GM21528 (cell line): Measurements from ENCODE around the gene TMEM248.
"Not testable (repeated sequence)": the region's sequence is repeated elsewhere in the genome, so short reads cannot be mapped to it uniquely, and the experiment has no call there.

ENCODE experiments used
- ATAC-seq: cut with Tn5 transposase; IDR thresholded peaks from one replicate; pipeline ENCODE4 v1.9.1; 2021; ENCODE audit warnings: mild to moderate bottlenecking, moderate library complexity; ENCODE audit not compliant: unreplicated experiment, low FRiP score

TMEM248 gene

GRCh38 chr7:66907731-66908130 is 13.3 kb upstream of the TMEM248 start:
- ATAC-seq, result no peak

GRCh38 chr7:66908598-66908997 is 12.4 kb upstream of the TMEM248 start:
- not testable (repeated sequence) for ATAC-seq

- ATAC-seq, result no peak
Measured at GRCh38 chr7:66910789-66911188, 10.2 kb upstream of the TMEM248 start.

GRCh38 chr7:66911191-66911590 is 9.8 kb upstream of the TMEM248 start:
- not testable (repeated sequence) for ATAC-seq

- ATAC-seq, result no peak
Measured at GRCh38 chr7:66912195-66912594, 8.8 kb upstream of the TMEM248 start.

GRCh38 chr7:66913118-66914037 is 7.6 kb upstream of the TMEM248 start:
- ATAC-seq, result no peak

- not testable (repeated sequence) for ATAC-seq
Measured at GRCh38 chr7:66917904-66918303, 3.1 kb upstream of the TMEM248 start.

GRCh38 chr7:66919304-66919703 is 1.7 kb upstream of the TMEM248 start:
- ATAC-seq, result no peak

- no peak for ATAC-seq
Measured at GRCh38 chr7:66919704-66920103, 1.3 kb upstream of the TMEM248 start.

GRCh38 chr7:66920256-66920655 is 769 bp upstream of the TMEM248 start:
- ATAC-seq, result no peak

- ATAC-seq, result peak; percentile 19
Measured at GRCh38 chr7:66921396-66921917, 432 bp downstream of the TMEM248 start.

GRCh38 chr7:66921918-66922486 is 977 bp downstream of the TMEM248 start:
- peak; percentile 26 for ATAC-seq

- ATAC-seq, result no peak
Measured at GRCh38 chr7:66925255-66925654, 4.2 kb downstream of the TMEM248 start.

- ATAC-seq, result no peak
Measured at GRCh38 chr7:66927348-66927948, 6.4 kb downstream of the TMEM248 start.

GRCh38 chr7:66928388-66928787 is 7.4 kb downstream of the TMEM248 start:
- no peak for ATAC-seq

- no peak for ATAC-seq
Measured at GRCh38 chr7:66929165-66929564, 8.1 kb downstream of the TMEM248 start.

DNA sequence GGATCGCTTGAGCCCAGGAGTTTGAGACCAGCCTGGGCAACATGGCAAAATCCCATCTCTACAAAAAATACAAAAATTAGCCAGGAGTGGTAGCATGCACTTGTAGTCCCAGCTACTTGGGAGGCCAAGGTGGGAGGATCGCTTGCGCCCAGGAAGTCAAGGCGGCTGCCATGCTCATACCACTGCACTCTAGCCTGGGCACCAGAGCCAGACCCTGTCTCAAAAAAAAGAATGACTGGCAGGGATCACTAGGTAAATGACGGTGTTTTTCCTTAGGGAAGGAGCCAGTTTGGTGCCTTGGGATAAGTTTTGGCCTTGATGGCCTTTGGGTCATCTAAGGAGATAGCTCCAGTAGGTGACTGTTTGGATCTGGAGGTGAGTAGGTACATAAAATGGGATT is 8.9 kb downstream of the TMEM248 start:
- no peak for ATAC-seq

DNA sequence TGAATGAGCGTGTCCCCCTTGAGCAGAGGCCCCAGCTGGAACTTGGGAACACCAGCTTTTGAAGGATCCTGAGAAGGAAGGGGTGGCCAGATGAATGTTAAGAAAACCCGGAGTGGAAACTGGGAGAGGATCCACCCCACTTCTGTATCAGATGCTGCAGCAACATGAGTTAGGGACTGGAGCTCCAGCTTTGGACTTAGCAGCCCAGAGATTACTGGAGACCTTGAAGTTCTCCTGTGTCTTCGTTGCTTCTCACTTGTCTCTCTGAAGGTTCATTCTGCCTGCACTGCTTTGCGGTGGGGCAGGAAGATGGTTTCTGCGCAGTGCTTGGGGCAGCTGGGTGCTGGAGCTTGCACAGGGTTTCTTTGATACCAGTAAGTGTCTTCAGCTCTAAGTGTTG is 9.3 kb downstream of the TMEM248 start:
- no peak for ATAC-seq

- ATAC-seq, result no peak
Measured at GRCh38 chr7:66933469-66933868, 12.4 kb downstream of the TMEM248 start.

DNA sequence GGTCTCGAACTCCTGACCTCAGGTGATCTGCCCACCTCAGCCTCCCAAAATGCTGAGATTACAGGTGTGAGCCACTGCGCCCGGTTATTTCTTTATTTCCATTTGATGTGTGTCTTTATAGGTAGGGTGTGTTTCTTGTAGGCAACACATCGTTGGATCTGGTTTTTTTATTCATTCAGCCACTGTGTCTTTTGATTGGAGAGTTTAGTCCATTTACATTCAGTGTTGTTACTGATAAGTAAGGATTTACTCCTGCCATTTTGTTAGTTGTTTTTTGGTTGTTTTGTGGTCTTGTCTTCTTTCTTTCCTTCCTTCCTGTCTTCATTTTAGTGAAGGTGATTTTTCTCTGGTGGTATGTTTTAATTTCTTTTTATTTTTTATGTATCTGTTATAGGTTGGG is 16.9 kb downstream of the TMEM248 start:
- ATAC-seq, result no peak

DNA sequence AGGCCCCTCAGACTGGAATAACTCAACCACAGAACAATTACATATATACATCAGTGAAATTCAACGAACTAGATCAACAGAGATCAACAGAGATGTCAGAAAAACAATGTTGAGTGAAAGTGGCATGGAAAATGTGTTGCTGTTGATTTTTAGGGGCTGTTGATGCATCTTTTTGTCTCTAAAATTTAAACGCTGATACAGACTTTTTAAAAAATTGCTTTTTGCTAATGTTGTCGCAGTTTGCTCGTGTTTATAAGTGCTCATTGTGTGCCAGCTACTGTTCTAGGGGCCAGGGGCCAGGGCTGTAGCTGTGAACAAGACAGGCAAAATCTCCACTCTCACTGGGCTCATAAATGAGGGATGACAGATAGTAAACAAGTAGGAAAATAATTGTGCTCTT is 18.3 kb downstream of the TMEM248 start:
- ATAC-seq, result no peak
